HCT116 (cell line): Measurements from ENCODE around the gene GDPD2. TPM values are rescaled to one million over a fixed set of nuclear protein-coding genes. Genes with fewer than 3 reads are reported as not detected.

Experiments used
- ATAC-seq: fragments of 200-7000 bp; cut with Tn5 transposase; 2 replicates; pipeline ENCODE4 v1.9.1; 2020; ENCODE audit warnings: mild to moderate bottlenecking, moderate library complexity
- BruUV-seq: library from RNA; stranded (reverse); fragments of 400-500 nt; replicated peaks from 2 replicates; lab custom pipeline; 2021; lab: Mats Ljungman, UMichigan
- CTCF ChIA-PET: fragments of 300-600 bp; sonication (Branson Sonifier 250); formaldehyde crosslinking; loops from one replicate; lab custom pipeline; 2021; ENCODE audit warnings: antibody characterized with exemption; lab: Charles Lee
- POLR2A ChIA-PET: fragments of 300-600, 350-600 bp; sonication (Branson Sonifier 250); formaldehyde crosslinking; loops from one replicate; lab custom pipeline; 2021; ENCODE audit warnings: antibody characterized with exemption; lab: Charles Lee
- RAD21 ChIA-PET, 2 experiments: fragments of 300-600 bp; sonication (Branson Sonifier 250); formaldehyde crosslinking; loops; one replicate each; lab custom pipeline; 2023; ENCODE audit warnings: low total read pairs in 2 of 2; ENCODE audit not compliant: uncharacterized antibody in 2 of 2, unreplicated experiment in 2 of 2, low non-redundant PET in 1 of 2; lab: Charles Lee
- DNase-seq: peaks from one replicate; pipeline ENCODE4 v3.0.0-alpha.2; 2010; ENCODE audit warnings: low read depth, low spot score
- H2AFZ ChIP-seq: fragments of 200-600 bp; shearing (Covaris generic), sonication (generic); 2 replicates; pipeline ENCODE4 v1.6.1; 2017; ENCODE audit warnings: low read depth, mixed run types, mixed read lengths, antibody characterized with exemption, low read length; ENCODE audit not compliant: poor library complexity, severe bottlenecking
- H3K27ac ChIP-seq: 2 replicates; pipeline ENCODE4 v1.5.1; 2012; ENCODE audit warnings: low read depth, low read length
- H3K27me3 ChIP-seq: fragments of 200-600 bp; sonication (generic); 2 replicates; pipeline ENCODE4 v1.6.1; 2016; ENCODE audit warnings: mixed run types, low read length, mixed read lengths; ENCODE audit not compliant: insufficient read depth
- H3K36me3 ChIP-seq, 2 experiments: fragments of 200-500 bp in 1 of 2; fragments of 200-600 bp in 1 of 2; sonication (Bioruptor generic) in 1 of 2; sonication (generic) in 1 of 2; 2 replicates each; pipeline versions ENCODE4 v1.5.1 to v1.6.1; 2014 to 2016; ENCODE audit warnings: low read length in 2 of 2, inconsistent platforms in 1 of 2, mixed read lengths in 1 of 2, mixed run types in 1 of 2; ENCODE audit not compliant: insufficient read depth in 2 of 2, control insufficient read depth in 1 of 2
- H3K4me1 ChIP-seq, 2 experiments: fragments of 200-600 bp in 1 of 2; sonication (generic) in 1 of 2; 2 replicates each; pipeline versions ENCODE4 v1.5.1 to v1.6.1; 2012 to 2017; ENCODE audit warnings: low read length in 2 of 2, inconsistent platforms in 1 of 2, mild to moderate bottlenecking in 1 of 2, mixed read lengths in 1 of 2, mixed run types in 1 of 2, moderate library complexity in 1 of 2; ENCODE audit not compliant: insufficient read depth in 2 of 2, control insufficient read depth in 1 of 2
- H3K4me2 ChIP-seq: fragments of 200-600 bp; sonication (generic); 2 replicates; pipeline ENCODE4 v1.6.1; 2017; ENCODE audit warnings: mixed run types, low read length, mixed read lengths
- H3K4me3 ChIP-seq, 2 experiments: fragments of 200-600 bp in 1 of 2; sonication (generic) in 1 of 2; replicated peaks in 1 of 2; 2 replicates each; pipeline ENCODE4 v1.5.1; 2011 to 2016; ENCODE audit warnings: low read length in 2 of 2, control low read depth in 1 of 2, low read depth in 1 of 2, mild to moderate bottlenecking in 1 of 2, mixed read lengths in 1 of 2, mixed run types in 1 of 2
- H3K79me2 ChIP-seq: fragments of 200-600 bp; sonication (generic); 2 replicates; pipeline ENCODE4 v1.6.1; 2017; ENCODE audit warnings: mild to moderate bottlenecking, mixed run types, low read length, moderate library complexity, mixed read lengths; ENCODE audit not compliant: insufficient read depth
- H3K9ac ChIP-seq: fragments of 200-600 bp; sonication (generic); 2 replicates; pipeline ENCODE4 v1.6.1; 2016; ENCODE audit warnings: low read length, mixed read lengths
- H3K9me2 ChIP-seq: fragments of 200-600 bp; sonication (generic), shearing (Covaris generic); 2 replicates; pipeline ENCODE4 v1.6.1; 2017; ENCODE audit warnings: mixed run types, mild to moderate bottlenecking, moderate library complexity; ENCODE audit not compliant: insufficient read depth
- H3K9me3 ChIP-seq, 2 experiments: fragments of 200-500 bp in 1 of 2; fragments of 200-600 bp in 1 of 2; sonication (Bioruptor generic) in 1 of 2; sonication (generic) in 1 of 2; 2 replicates each; pipeline ENCODE4 v1.6.1; 2014 to 2017; ENCODE audit warnings: low read length in 2 of 2, mixed read lengths in 2 of 2, inconsistent platforms in 1 of 2, low read depth in 1 of 2, mild to moderate bottlenecking in 1 of 2, mixed run types in 1 of 2, moderate library complexity in 1 of 2; ENCODE audit not compliant: control insufficient read depth in 1 of 2, insufficient read depth in 1 of 2
- H4K20me1 ChIP-seq: fragments of 200-600 bp; sonication (generic), shearing (Covaris generic); 2 replicates; pipeline ENCODE4 v1.6.1; 2017; ENCODE audit warnings: mixed run types, mild to moderate bottlenecking, moderate library complexity; ENCODE audit not compliant: insufficient read depth
- CBX3 ChIP-seq: IDR thresholded peaks from 2 replicates; pipeline ENCODE4 v1.6.1; 2012; ENCODE audit warnings: low read depth
- CEBPB ChIP-seq: IDR thresholded peaks from 2 replicates; pipeline ENCODE4 v1.6.1; 2012; ENCODE audit warnings: low read depth
- ELF1 ChIP-seq: IDR thresholded peaks from 2 replicates; pipeline ENCODE4 v1.6.1; 2012; ENCODE audit warnings: low read depth, borderline replicate concordance
- EZH2 ChIP-seq: fragments of 200-600 bp; sonication (generic); IDR thresholded peaks from 2 replicates; pipeline ENCODE4 v1.6.1; 2017; ENCODE audit warnings: antibody characterized with exemption, mixed run types
- EZH2phosphoT487 ChIP-seq: fragments of 200-600 bp; IDR thresholded peaks from 2 replicates; pipeline ENCODE4 v1.6.1; 2018; ENCODE audit warnings: antibody characterized with exemption, borderline replicate concordance
- FOSL1 ChIP-seq: IDR thresholded peaks from 2 replicates; pipeline ENCODE4 v1.6.1; 2012; ENCODE audit warnings: low read depth
- MAX ChIP-seq: IDR thresholded peaks from 2 replicates; pipeline ENCODE4 v1.6.1; 2012
- SP1 ChIP-seq: IDR thresholded peaks from 2 replicates; pipeline ENCODE4 v1.6.1; 2012; ENCODE audit warnings: low read depth
- ZBTB33 ChIP-seq: IDR thresholded peaks from 2 replicates; pipeline ENCODE4 v1.6.1; 2011; ENCODE audit warnings: mild to moderate bottlenecking, low read length, moderate library complexity; ENCODE audit not compliant: insufficient replicate concordance; ENCODE audit errors: extremely low read depth
- intact Hi-C: fragments of 100-400 bp; cut with micrococcal nuclease; formaldehyde crosslinking; loops from 2 replicates; pipeline ENCODE4 v1.10.0; 2022
- total RNA-seq: library from RNA; stranded (reverse); gene quantifications from one replicate; pipeline ENCODE4 v1.2.1, GENCODE V29; 2021; ENCODE audit not compliant: unreplicated experiment
- TF ChIP-seq, protein P1 (sequence below), 3 experiments: fragments of 200-600 bp in 1 of 3; sonication (generic) in 1 of 3; IDR thresholded peaks in 2 of 3; conservative IDR thresholded peaks in 1 of 3; 2 replicates each; pipeline ENCODE4 v1.5.1; 2012 to 2017; ENCODE audit warnings: low read depth in 2 of 3, low read length in 2 of 3, antibody characterized with exemption in 1 of 3, borderline replicate concordance in 1 of 3, control low read depth in 1 of 3, mild to moderate bottlenecking in 1 of 3, mixed read lengths in 1 of 3, mixed run types in 1 of 3, moderate library complexity in 1 of 3; ENCODE audit not compliant: insufficient read depth in 1 of 3
- TF ChIP-seq, protein P2 (sequence below): IDR thresholded peaks from 2 replicates; pipeline ENCODE4 v1.6.1; 2012

Gene GDPD2
- total RNA-seq, 1 experiment from 2014 or later = not detected

DNA sequence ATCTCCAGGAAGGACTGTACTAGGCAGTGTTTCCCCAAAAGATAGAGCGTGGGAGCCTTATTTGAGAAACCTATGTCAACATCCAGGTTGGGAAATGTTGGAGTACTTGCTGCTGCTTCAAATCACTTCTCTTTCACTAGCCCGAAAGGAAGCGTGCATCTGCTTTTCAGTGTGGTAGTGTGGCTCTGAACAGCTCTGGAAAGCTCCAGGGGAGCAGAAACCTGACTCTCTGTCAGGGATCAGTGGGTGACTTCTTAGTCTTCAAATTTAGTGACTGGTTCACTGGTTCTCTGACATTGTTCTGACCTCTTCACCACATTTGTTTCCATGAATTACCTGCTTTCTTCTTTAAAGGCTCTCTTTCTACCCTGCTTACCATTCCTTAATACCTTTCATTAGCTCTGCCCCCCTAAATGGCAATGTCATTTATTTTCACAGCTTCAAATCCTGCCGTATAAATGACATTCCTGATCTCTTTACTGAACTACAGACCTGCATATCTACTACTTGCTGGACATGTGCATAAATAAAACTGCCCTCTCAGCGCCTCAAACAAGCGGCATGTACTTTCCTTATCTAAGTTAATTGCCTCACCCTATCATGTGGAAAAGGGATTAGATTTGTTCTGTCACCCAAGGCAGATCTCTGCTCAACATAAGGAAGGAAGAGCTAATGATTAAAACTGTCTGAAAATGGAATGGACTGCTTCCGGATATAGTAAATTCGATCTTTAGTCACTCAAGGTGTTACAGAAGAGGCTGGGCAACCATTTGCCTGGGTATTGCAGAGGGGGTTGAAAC is 58.6 kb downstream of the GDPD2 start:
- Histone ChIP-seq H3K36me3 (no peaks in the 10 kb centered on the region; a peak in 1 of 4 replicates), H3K4me3 (no peak overlapping the region), H3K9me3 (no peaks in the 10 kb centered on the region), H3K27ac (no peak overlapping the region), H3K4me2 (peak overlapping the region; percentile 49; the same call in 1 of the 2 replicates), H3K9ac (no peak overlapping the region), H3K4me1 (peaks cover 64 to 69% of the 10 kb centered on the region in 2 experiments), H3K9me2 (no peaks in the 10 kb centered on the region), H4K20me1 (no peaks in the 10 kb centered on the region), H3K79me2 (peaks cover 10% of the 10 kb centered on the region), H3K27me3 (no peaks in the 10 kb centered on the region), H2AFZ (no peak overlapping the region)
- no TSS peak for BruUV-seq
- DNase-seq = no peak
- ATAC-seq = no peak
- RAD21 ChIA-PET = interaction anchor here in 1 of 2 experiments (0.7 kb wide), 1 partner anchor 18 kb away, joined by 3 read pairs; no protein-coding TSS in a partner anchor
- POLR2A ChIA-PET = interaction anchor here (0.7 kb wide), 1 partner anchor 39 kb away, joined by 3 read pairs; no protein-coding TSS in a partner anchor
- no peak for TF ChIP-seq CEBPB
- TF ChIP-seq SP1 = no peak
- no peak for TF ChIP-seq EZH2phosphoT487
- TF ChIP-seq ELF1 = no peak
- no peak for TF ChIP-seq CBX3
- no peak for TF ChIP-seq EZH2
- TF ChIP-seq, protein P1, sequence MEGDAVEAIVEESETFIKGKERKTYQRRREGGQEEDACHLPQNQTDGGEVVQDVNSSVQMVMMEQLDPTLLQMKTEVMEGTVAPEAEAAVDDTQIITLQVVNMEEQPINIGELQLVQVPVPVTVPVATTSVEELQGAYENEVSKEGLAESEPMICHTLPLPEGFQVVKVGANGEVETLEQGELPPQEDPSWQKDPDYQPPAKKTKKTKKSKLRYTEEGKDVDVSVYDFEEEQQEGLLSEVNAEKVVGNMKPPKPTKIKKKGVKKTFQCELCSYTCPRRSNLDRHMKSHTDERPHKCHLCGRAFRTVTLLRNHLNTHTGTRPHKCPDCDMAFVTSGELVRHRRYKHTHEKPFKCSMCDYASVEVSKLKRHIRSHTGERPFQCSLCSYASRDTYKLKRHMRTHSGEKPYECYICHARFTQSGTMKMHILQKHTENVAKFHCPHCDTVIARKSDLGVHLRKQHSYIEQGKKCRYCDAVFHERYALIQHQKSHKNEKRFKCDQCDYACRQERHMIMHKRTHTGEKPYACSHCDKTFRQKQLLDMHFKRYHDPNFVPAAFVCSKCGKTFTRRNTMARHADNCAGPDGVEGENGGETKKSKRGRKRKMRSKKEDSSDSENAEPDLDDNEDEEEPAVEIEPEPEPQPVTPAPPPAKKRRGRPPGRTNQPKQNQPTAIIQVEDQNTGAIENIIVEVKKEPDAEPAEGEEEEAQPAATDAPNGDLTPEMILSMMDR (IDR thresholded peaks at IDR 0.05 in 2 of 3, conservative IDR thresholded peaks at IDR 0.05 in 1 of 3; ENCODE audit: borderline replicate concordance in 1 of 3, insufficient read depth in 1 of 3, low read depth in 2 of 3, low read length in 2 of 3) = no peak
- TF ChIP-seq, protein P2, sequence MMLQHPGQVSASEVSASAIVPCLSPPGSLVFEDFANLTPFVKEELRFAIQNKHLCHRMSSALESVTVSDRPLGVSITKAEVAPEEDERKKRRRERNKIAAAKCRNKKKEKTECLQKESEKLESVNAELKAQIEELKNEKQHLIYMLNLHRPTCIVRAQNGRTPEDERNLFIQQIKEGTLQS = no peak
- no peak for TF ChIP-seq ZBTB33
- no peak for TF ChIP-seq FOSL1
- TF ChIP-seq MAX = no peak
- CTCF ChIA-PET = interaction anchor here (1.6 kb wide), 1 partner anchor 183 kb away, joined by 3 read pairs; no protein-coding TSS in a partner anchor
- intact Hi-C loops = no loop called here
